Measurements from ENCODE around the gene SNAPIN. TPM values are rescaled to one million over a fixed set of nuclear protein-coding genes. Genes with fewer than 3 reads are reported as not detected.
"Not testable (repeated sequence)": the region's sequence is repeated elsewhere in the genome, so short reads cannot be mapped to it uniquely, and the experiment has no call there.

SNAPIN gene
- total RNA-seq, 1 experiment from 2014 or later: 23.4 TPM

DNA sequence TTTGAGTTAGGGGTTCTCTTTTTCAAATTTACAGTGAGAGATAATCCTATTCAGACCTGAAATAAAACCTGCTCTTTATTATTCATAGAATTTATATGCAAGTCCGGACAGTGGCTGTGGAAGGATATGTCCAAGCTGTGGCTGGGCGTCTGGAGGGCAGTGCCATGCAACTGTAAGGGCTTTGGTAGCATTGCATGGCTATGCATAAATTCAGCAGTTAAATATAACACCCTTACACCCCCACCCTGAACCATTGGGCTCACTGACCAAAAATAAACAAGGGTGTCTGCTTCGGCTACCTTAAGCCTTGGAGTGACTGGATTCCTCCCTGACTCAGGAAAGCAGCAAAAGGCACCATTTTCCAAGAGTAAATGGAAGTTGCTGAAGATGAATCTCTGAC lies 19.2 kb upstream of the SNAPIN start (continued):
- TF ChIP-seq ATF1 (CRISPR knock-in tag; IDR thresholded peaks at IDR 0.05) (no peak), TP53 (CRISPR knock-in tag; IDR thresholded peaks at IDR 0.05) (no peak)

DNA sequence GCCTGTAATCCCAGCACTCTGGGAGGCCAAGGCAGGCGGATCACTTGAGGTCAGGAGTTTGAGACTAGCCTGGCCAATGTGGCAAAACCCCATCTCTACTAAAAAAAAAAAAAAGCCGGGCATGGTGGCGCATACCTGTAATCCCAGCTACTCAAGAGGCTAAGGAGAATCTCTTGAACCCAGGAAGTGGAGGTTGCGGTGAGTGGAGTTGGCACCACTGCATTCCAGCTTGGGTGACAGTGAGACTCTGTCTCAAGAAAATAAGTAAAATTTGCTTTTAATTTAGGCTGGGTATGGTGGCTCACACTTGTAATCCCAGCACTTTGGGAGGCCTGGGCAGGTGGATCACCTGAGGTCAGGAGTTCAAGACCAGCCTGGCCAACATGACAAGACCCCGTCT lies 18.3 kb upstream of the SNAPIN start:
- DNase-seq (ENCODE audit: low spot score); H3K9me3 Mint-ChIP-seq; H3K4me1 Mint-ChIP-seq; H3K4me3 Mint-ChIP-seq; ATAC-seq; H3K27me3 Mint-ChIP-seq (ENCODE audit: low read depth); H3K27ac Mint-ChIP-seq: not testable (repeated sequence)
- POLR2A ChIA-PET: interaction anchor here (1.6 kb wide), 1 partner anchor 13 kb away, joined by 6 read pairs; no protein-coding TSS in a partner anchor
- H3K36me3 Mint-ChIP-seq: peaks cover 87% of the 10 kb centered on the region
- CTCF ChIA-PET: interaction anchor here (0.8 to 1.1 kb wide), 2 partner anchors 13 to 107 kb away, joined by 3 to 4 read pairs; partner anchors contain the start of gene S100A13

DNA sequence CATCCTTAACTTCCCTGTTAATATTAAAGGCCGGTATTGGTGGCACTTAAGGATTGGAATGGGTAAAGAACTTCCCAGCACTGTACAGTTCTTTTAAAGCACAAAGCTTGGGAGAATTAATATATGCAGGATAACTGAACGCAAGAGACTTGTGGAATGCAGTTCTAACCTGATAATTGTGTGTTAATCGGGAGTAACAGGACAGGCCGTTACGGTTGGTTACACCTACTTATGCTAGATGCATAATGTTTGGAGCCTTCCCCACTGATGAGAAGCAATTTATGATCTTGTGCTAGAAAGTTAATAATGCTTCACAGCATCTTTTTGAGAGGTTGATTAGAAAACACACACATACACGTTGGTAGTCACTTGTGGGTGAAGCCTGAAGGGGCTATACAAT lies 17.6 kb upstream of the SNAPIN start:
- H3K9me3 Mint-ChIP-seq: no peaks in the 10 kb centered on the region
- 0 out of 2 replicates have a peak, but pooled peaks cover 4% of the 10 kb centered on the region for H3K4me1 Mint-ChIP-seq
- POLR2A ChIA-PET: no interaction called here
- no peak overlapping the region for H3K4me3 Mint-ChIP-seq
- H3K36me3 Mint-ChIP-seq: peaks cover 90% of the 10 kb centered on the region
- no peak for ATAC-seq
- CTCF ChIA-PET: interaction anchor here (0.8 kb wide), 1 partner anchor 13 kb away, joined by 4 read pairs; the partner anchor contains the start of gene S100A13
- H3K27ac Mint-ChIP-seq: no peak overlapping the region
- DNase-seq (ENCODE audit: low spot score): no peak
- TF ChIP-seq, protein P1, sequence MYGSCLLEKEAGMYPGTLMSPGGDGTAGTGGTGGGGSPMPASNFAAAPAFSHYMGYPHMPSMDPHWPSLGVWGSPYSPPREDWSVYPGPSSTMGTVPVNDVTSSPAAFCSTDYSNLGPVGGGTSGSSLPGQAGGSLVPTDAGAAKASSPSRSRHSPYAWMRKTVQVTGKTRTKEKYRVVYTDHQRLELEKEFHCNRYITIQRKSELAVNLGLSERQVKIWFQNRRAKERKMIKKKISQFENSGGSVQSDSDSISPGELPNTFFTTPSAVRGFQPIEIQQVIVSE (CRISPR knock-in tag; IDR thresholded peaks at IDR 0.05; ENCODE audit: borderline replicate concordance): no peak
- TF ChIP-seq, protein P2, sequence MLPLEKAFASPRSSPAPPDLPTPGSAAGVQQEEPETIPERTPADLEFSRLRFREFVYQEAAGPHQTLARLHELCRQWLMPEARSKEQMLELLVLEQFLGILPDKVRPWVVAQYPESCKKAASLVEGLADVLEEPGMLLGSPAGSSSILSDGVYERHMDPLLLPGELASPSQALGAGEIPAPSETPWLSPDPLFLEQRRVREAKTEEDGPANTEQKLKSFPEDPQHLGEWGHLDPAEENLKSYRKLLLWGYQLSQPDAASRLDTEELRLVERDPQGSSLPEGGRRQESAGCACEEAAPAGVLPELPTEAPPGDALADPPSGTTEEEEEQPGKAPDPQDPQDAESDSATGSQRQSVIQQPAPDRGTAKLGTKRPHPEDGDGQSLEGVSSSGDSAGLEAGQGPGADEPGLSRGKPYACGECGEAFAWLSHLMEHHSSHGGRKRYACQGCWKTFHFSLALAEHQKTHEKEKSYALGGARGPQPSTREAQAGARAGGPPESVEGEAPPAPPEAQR (CRISPR knock-in tag; IDR thresholded peaks at IDR 0.05): no peak
- TF ChIP-seq JAZF1 (CRISPR knock-in tag; IDR thresholded peaks at IDR 0.05) (no peak), NFYB (CRISPR knock-in tag; conservative IDR thresholded peaks at IDR 0.05; ENCODE audit: low read depth) (no peak)
- TF ChIP-seq, protein P3, sequence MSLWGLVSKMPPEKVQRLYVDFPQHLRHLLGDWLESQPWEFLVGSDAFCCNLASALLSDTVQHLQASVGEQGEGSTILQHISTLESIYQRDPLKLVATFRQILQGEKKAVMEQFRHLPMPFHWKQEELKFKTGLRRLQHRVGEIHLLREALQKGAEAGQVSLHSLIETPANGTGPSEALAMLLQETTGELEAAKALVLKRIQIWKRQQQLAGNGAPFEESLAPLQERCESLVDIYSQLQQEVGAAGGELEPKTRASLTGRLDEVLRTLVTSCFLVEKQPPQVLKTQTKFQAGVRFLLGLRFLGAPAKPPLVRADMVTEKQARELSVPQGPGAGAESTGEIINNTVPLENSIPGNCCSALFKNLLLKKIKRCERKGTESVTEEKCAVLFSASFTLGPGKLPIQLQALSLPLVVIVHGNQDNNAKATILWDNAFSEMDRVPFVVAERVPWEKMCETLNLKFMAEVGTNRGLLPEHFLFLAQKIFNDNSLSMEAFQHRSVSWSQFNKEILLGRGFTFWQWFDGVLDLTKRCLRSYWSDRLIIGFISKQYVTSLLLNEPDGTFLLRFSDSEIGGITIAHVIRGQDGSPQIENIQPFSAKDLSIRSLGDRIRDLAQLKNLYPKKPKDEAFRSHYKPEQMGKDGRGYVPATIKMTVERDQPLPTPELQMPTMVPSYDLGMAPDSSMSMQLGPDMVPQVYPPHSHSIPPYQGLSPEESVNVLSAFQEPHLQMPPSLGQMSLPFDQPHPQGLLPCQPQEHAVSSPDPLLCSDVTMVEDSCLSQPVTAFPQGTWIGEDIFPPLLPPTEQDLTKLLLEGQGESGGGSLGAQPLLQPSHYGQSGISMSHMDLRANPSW (CRISPR knock-in tag; conservative IDR thresholded peaks at IDR 0.05; ENCODE audit: low read depth): no peak
- no peaks in the 10 kb centered on the region for H3K27me3 Mint-ChIP-seq (ENCODE audit: low read depth)

DNA sequence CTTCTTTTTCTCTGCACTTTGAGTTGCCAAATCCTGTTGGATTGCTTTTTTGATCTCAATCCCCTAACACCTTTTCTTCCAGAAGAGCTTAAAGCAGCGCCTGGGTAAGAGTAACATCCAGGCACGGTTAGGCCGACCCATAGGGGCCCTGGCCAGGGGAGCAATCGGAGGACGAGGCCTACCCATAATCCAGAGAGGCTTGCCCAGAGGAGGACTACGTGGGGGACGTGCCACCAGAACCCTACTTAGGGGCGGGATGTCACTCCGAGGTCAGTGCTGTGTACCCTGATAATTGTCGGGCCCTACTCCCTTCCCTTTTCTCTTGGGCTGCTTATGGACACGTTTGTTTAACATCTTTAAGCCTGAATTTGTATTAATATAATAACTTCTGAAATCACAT lies 16.3 kb upstream of the SNAPIN start:
- ATAC-seq: no peak
- POLR2A ChIA-PET: interaction anchor here (2.4 kb wide), 1 partner anchor 8 kb away, joined by 9 read pairs; the partner anchor contains the start of gene CHTOP
- Mint-ChIP-seq H3K4me3 (no peak overlapping the region), H3K27me3 (ENCODE audit: low read depth) (no peaks in the 10 kb centered on the region), H3K9me3 (no peaks in the 10 kb centered on the region), H3K36me3 (peaks cover 80% of the 10 kb centered on the region), H3K27ac (no peak overlapping the region), H3K4me1 (peaks cover 2% of the 10 kb centered on the region)
- DNase-seq (ENCODE audit: low spot score): no peak
- no peak for TF ChIP-seq NFE2L1 (CRISPR knock-in tag; IDR thresholded peaks at IDR 0.05)
- no peak for TF ChIP-seq ZNF317 (CRISPR knock-in tag; IDR thresholded peaks at IDR 0.05; ENCODE audit: borderline replicate concordance, low read depth)
- TF ChIP-seq, protein P4, sequence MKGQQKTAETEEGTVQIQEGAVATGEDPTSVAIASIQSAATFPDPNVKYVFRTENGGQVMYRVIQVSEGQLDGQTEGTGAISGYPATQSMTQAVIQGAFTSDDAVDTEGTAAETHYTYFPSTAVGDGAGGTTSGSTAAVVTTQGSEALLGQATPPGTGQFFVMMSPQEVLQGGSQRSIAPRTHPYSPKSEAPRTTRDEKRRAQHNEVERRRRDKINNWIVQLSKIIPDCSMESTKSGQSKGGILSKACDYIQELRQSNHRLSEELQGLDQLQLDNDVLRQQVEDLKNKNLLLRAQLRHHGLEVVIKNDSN (CRISPR knock-in tag; IDR thresholded peaks at IDR 0.05): no peak
- CTCF ChIA-PET: interaction anchor here (1.2 kb wide), 1 partner anchor 13 kb away, joined by 4 read pairs; no protein-coding TSS in a partner anchor

DNA sequence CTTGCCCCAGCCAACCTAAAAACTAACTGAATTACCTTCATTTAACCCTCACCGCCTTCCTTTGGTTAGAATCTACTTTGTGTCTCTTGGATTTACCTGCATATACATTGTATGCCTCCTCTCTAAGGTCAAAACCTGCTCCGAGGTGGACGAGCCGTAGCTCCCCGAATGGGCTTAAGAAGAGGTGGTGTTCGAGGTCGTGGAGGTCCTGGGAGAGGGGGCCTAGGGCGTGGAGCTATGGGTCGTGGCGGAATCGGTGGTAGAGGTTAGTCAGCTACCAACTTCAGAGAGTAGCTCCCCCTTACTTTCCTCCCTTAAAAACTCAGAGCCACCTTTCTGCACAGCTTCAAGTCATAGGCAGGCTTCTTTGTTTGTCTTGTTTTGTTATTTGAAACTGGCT lies 15.4 kb upstream of the SNAPIN start:
- H3K27ac Mint-ChIP-seq: no peak overlapping the region
- H3K27me3 Mint-ChIP-seq (ENCODE audit: low read depth): no peaks in the 10 kb centered on the region
- ATAC-seq (no peak), DNase-seq (ENCODE audit: low spot score) (no peak)
- CTCF ChIA-PET: interaction anchor here (1.2 to 2.2 kb wide), 3 partner anchors 14 to 71 kb away, joined by 4 to 11 read pairs (median 4); partner anchors contain the start of gene NPR1
- POLR2A ChIA-PET: interaction anchor here (1.1 to 2.4 kb wide), 2 partner anchors 8 to 9 kb away, joined by 3 to 9 read pairs; partner anchors contain the start of gene CHTOP
- H3K4me1 Mint-ChIP-seq: peaks cover 8% of the 10 kb centered on the region
- H3K36me3 Mint-ChIP-seq: peaks cover 73% of the 10 kb centered on the region
- no peak overlapping the region for H3K4me3 Mint-ChIP-seq
- H3K9me3 Mint-ChIP-seq: no peaks in the 10 kb centered on the region
- TF ChIP-seq NR1H2 (CRISPR knock-in tag; IDR thresholded peaks at IDR 0.05) (no peak), CREB1 (CRISPR knock-in tag; IDR thresholded peaks at IDR 0.05) (no peak), NFYB (CRISPR knock-in tag; conservative IDR thresholded peaks at IDR 0.05; ENCODE audit: low read depth) (no peak)
- TF ChIP-seq, protein P5, sequence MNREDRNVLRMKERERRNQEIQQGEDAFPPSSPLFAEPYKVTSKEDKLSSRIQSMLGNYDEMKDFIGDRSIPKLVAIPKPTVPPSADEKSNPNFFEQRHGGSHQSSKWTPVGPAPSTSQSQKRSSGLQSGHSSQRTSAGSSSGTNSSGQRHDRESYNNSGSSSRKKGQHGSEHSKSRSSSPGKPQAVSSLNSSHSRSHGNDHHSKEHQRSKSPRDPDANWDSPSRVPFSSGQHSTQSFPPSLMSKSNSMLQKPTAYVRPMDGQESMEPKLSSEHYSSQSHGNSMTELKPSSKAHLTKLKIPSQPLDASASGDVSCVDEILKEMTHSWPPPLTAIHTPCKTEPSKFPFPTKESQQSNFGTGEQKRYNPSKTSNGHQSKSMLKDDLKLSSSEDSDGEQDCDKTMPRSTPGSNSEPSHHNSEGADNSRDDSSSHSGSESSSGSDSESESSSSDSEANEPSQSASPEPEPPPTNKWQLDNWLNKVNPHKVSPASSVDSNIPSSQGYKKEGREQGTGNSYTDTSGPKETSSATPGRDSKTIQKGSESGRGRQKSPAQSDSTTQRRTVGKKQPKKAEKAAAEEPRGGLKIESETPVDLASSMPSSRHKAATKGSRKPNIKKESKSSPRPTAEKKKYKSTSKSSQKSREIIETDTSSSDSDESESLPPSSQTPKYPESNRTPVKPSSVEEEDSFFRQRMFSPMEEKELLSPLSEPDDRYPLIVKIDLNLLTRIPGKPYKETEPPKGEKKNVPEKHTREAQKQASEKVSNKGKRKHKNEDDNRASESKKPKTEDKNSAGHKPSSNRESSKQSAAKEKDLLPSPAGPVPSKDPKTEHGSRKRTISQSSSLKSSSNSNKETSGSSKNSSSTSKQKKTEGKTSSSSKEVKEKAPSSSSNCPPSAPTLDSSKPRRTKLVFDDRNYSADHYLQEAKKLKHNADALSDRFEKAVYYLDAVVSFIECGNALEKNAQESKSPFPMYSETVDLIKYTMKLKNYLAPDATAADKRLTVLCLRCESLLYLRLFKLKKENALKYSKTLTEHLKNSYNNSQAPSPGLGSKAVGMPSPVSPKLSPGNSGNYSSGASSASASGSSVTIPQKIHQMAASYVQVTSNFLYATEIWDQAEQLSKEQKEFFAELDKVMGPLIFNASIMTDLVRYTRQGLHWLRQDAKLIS (CRISPR knock-in tag; IDR thresholded peaks at IDR 0.05; ENCODE audit: borderline replicate concordance): no peak
- TF ChIP-seq, protein P6, sequence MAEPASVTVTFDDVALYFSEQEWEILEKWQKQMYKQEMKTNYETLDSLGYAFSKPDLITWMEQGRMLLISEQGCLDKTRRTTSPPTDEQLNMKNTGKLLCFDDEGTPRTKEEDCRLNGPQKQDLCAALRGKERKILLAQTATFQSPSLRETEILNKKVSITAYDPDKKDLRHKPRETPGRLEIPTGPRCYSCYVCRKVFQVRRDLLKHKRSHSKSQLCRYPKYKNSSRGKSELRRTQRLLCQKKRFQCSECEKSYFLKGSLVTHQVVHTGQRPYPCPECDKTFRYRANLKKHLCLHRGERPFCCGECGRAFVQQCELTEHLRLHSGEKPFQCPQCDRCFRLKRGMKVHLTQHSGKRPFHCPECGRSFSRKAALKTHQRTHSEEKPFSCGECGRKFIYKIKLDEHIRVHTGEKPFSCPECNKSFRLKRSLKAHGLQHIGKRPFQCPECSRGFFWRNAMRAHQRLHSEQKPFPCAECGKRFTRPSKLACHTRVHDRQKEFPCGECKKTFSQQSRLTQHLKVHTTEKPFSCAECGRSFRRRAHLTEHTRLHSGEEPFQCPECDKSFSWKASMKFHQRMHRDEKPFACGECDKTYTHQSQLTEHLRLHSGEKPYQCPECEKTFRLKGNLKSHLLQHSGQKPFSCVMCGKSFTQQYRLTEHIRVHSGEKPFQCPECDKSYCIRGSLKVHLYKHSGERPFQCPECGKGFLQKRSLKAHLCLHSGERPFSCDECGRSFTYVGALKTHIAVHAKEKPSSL (CRISPR knock-in tag; conservative IDR thresholded peaks at IDR 0.05): no peak

All from WTC11 (cell line).